HG03521 (cell line): ENCODE results near the gene NGDN.
"Not testable (repeated sequence)": the region's sequence is repeated elsewhere in the genome, so short reads cannot be mapped to it uniquely, and the experiment has no call there.

ENCODE experiments used
- ATAC-seq: cut with Tn5 transposase; IDR thresholded peaks from one replicate; pipeline ENCODE4 v1.9.1; 2021; ENCODE audit warnings: mild to moderate bottlenecking, moderate library complexity; ENCODE audit not compliant: unreplicated experiment

NGDN gene

GRCh38 chr14:23438101-23438971 is 31.2 kb upstream of the NGDN start:
- ATAC-seq, result no peak

GRCh38 chr14:23439107-23439835 is 30.2 kb upstream of the NGDN start:
- no peak for ATAC-seq

GRCh38 chr14:23441076-23441475 is 28.4 kb upstream of the NGDN start:
- no peak for ATAC-seq

GRCh38 chr14:23442721-23443356 is 26.7 kb upstream of the NGDN start:
- ATAC-seq, result no peak

- no peak for ATAC-seq
These were observed 26.1 kb upstream of the NGDN start for GRCh38 chr14:23443411-23443812.

DNA sequence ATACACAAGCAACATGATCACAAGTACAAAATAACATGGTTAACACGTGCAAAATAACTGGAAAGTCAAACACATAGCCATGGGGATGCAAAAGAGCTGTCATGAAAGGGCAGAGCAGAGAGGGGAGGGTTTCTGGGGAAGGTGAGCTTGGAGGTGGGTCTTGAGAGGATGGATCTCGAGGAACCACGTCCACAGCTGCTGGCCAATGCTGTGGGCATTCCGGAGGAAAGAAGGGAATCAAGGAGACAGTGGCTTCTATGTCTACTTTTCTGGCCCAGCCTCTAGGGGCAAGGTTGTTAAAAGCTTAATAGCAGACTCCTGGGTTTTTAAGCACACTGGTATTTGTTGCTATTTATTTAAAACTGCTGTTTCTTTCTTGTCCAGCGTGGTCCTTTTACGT is 25.6 kb upstream of the NGDN start:
- no peak for ATAC-seq

GRCh38 chr14:23444314-23444713 is 25.2 kb upstream of the NGDN start:
- no peak for ATAC-seq

- ATAC-seq, result no peak
These were observed 23.7 kb upstream of the NGDN start for GRCh38 chr14:23445773-23446172.

DNA sequence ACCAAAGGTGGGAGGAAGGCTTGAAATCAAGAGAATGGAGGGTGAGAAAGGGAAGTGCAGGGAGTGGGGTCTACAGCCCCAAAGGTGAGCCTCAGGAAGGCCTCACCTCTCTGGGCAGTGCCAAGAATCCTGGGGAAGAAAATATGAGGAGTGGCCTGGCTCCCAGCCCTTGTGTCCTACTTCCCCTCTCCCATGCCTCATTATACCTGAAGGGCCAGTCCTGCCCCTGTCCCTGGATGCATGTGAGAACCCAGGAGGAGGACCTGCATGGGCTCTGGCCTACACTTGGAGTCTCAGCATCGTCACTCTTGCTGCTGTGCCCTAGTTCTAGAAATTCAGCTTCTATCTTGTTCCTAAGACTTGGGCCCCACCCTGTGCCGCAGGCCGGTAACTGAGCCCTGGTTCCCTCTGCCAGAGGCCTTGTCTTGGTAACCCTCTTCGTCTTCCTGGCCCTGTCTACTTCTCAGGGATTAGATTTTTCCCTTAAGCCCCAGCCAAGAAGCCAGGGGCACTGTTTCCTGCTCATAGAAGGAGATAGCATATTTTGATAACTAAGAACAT is 23.1 kb upstream of the NGDN start:
- ATAC-seq, result no peak

DNA sequence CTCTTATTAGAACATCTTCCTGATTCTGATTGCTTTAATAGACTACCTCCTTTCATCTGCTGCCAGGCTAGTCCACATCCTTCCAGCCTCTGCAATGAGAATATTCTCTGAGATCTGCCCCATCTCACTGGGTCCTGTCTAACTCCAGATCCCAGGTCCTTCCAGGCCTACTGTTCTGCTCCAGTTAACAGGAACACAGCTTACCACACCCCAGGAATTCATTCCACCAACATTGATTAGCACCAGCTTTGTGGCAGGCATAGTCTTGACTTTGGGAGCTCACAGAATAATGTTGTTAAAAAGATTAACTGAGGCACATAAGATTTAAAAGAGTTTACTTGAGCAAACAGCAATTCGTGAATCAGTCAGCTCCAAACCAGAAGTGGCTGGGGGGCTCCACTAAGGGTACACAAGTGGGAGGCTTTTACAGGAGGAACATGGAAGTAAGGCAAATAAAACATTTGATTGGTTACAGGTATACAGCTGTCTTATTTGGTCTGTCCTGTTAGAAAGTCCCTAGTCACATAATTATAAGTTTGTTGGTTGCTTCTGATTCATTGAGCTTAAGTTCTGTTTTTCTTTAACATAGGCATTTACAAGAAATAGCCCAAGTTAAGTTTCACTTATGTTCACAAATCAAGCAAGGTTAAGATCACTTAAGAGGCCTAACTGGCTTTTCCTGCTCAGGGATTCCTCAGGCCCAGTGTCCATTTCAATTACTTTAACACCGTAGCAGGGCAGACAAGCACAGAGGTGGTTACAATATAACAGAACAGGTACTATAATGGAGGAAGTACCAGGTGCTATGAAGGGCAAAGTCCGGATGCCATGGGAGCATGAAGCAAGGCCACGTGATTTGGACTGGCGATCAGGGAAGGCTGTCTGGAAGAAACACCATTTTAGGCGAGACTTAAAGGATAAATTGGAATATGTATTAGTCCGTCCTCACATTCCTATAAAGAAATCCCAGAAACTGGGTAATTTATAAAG is 21.8 kb upstream of the NGDN start:
- no peak for ATAC-seq

- no peak for ATAC-seq
These were observed 20.2 kb upstream of the NGDN start for GRCh38 chr14:23449314-23449713.

DNA sequence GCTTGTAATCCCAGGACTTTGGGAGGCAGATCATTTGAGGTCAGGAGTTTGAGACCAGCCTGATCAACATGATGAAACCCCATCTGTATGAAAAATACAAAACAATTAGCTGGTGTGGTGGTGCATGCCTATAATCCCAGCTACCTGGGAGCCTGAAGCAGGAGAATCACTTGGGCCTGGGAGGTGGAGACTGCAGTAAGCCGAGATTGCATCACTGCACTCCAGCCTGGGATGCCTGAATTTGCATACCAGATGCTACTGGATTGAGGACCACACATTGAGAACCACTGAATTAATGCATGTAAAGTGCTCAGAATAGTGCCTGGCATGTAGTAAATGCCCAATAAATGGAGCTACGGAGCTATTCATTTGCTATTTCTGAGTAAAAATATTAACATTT is 19.1 kb upstream of the NGDN start:
- no peak for ATAC-seq

GRCh38 chr14:23452237-23452636 is 17.3 kb upstream of the NGDN start:
- ATAC-seq, result no peak

DNA sequence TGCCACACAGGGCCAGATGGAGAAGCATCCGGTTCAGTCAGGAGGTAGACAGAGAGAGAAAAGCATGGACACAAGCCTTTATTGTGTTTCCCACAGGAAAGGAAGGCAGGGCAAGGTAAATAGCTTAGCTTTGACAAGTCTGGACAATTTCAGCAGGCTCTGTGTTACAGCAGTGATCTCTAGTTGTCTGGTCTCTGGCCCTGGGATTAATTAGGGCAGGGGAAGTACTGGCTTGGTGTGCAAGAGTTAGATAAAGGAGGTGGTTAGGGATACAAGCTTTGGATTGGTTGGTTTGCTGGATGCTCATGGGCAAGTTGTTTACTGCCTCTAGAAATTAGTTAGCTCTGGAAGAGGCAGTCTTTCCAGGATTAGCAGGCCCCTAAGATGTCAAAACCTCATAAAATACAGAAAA is 15.1 kb upstream of the NGDN start:
- ATAC-seq, result no peak

GRCh38 chr14:23456883-23457586 is 12.5 kb upstream of the NGDN start:
- not testable (repeated sequence) for ATAC-seq

DNA sequence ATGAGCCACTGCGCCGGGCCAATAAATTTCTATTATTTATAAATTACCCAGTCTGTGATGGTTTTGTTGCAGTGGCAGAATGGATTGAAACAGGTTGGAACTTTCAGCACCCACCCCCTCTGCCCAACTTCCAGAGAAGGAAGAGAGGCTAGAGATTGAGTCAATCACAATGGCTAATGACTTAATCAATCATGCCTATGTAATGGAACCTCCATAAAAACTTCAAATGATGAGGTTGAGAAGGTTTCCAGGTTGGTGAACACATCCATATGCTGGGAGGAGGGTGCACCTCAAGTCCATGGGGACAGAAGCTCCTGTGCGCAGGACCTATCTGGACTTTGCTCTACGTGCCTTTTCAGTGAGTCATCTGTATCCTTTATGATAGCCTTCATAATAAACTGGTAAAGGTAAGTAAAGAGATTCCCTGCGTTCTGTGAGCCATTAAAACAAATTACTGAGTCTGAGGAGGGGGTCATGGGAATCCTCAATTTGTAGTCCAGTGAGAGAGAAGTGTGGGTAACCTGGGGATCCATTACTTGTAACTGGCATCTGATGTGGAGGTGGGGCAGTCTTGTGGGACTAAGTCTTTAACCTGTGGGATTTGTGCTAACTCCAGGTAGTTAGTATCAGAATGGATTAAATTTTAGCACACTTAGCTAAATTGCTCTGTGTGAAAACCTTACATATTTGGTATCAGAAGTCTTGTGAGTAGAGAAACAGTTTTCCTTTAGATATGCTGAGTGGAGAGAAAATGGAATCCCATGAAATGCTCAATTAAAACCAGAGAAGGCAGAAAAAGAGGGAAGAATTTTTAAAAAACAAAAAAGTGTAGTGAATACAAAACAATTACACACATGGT is 11.7 kb upstream of the NGDN start:
- ATAC-seq, result no peak

- no peak for ATAC-seq
These were observed 8.5 kb upstream of the NGDN start for GRCh38 chr14:23460960-23461359.

DNA sequence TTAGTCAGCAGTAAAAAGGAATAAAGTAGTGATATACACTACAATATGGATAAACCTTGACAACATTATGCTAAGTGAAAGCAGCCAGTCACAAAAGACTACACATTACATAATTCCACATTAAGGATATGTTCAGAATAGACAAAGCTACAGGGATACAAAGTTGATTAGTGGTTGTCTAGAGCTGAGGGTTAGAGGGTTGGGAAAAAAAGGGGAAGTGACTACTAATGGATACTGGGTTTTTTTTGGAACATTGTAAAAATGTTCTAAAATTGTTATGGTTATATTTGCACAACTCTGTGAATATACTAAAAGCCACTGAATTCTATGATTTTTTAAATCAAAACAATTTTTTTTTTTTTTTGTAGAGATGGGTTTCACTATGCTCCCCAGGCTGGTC is 4.8 kb upstream of the NGDN start:
- ATAC-seq, result no peak

GRCh38 chr14:23465261-23465660 is 4.2 kb upstream of the NGDN start:
- no peak for ATAC-seq
